CD8-positive, alpha-beta memory T cell (primary cell): ENCODE results near the gene LINC01488. TPM values are rescaled to one million over a fixed set of nuclear protein-coding genes. Genes with fewer than 3 reads are reported as not detected.
A peak's percentile ranks its signal among the peaks of the same experiment; 100 is the strongest.

Experiments
- CTCF ChIA-PET: fragments of 350-600 bp; sonication (Branson Sonifier 250); formaldehyde crosslinking; loops from one replicate; lab custom pipeline; 2021; ENCODE audit warnings: antibody characterized with exemption; lab: Charles Lee
- POLR2A ChIA-PET: fragments of 350-600 bp; sonication (Branson Sonifier 250); formaldehyde crosslinking; loops from one replicate; lab custom pipeline; 2021; ENCODE audit warnings: antibody characterized with exemption; lab: Charles Lee
- DNase-seq, 5 donors: peaks; one replicate each; pipeline versions ENCODE4 v3.0.0 to v3.0.0-alpha.2; 2020 to 2022; ENCODE audit warnings: mixed read lengths in 1 of 5
- H3K27ac ChIP-seq: one replicate; pipeline ENCODE4 v1.7.0; 2013; ENCODE audit warnings: low read depth, mild to moderate bottlenecking, low read length, moderate library complexity
- H3K27me3 ChIP-seq: 2 replicates; pipeline ENCODE4 v1.7.0; 2013; ENCODE audit warnings: low read length, mild to moderate bottlenecking; ENCODE audit not compliant: insufficient read depth, poor library complexity, severe bottlenecking
- H3K36me3 ChIP-seq: 2 replicates; pipeline ENCODE4 v1.7.0; 2013; ENCODE audit warnings: mild to moderate bottlenecking, low read length, moderate library complexity; ENCODE audit not compliant: insufficient read depth
- H3K4me1 ChIP-seq: 2 replicates; pipeline ENCODE4 v1.7.0; 2013; ENCODE audit warnings: mild to moderate bottlenecking, low read length, moderate library complexity; ENCODE audit not compliant: insufficient read depth
- H3K4me3 ChIP-seq: 2 replicates; pipeline ENCODE4 v1.7.0; 2013; ENCODE audit warnings: mild to moderate bottlenecking, low read length
- H3K9me3 ChIP-seq: 2 replicates; pipeline ENCODE4 v1.7.0; 2013; ENCODE audit warnings: mild to moderate bottlenecking, low read length
- H3K27ac Mint-ChIP-seq, 8 donors: one replicate each; pipeline ENCODE4 v1.8.0; 2020 to 2021; ENCODE audit warnings: mixed read lengths in 8 of 8, mild to moderate bottlenecking in 6 of 8, inconsistent platforms in 3 of 8, moderate library complexity in 3 of 8
- H3K27me3 Mint-ChIP-seq, 2 donors: one replicate each; pipeline ENCODE4 v1.8.0; 2020 to 2021; ENCODE audit warnings: mixed read lengths in 2 of 2, mild to moderate bottlenecking in 1 of 2, moderate library complexity in 1 of 2
- H3K36me3 Mint-ChIP-seq, 3 donors: one replicate each; pipeline ENCODE4 v1.8.0; 2020 to 2021; ENCODE audit warnings: mixed read lengths in 3 of 3, inconsistent platforms in 1 of 3, mild to moderate bottlenecking in 1 of 3
- H3K4me1 Mint-ChIP-seq, 3 donors: one replicate each; pipeline ENCODE4 v1.8.0; 2020 to 2021; ENCODE audit warnings: mixed read lengths in 3 of 3, inconsistent platforms in 1 of 3, mild to moderate bottlenecking in 1 of 3
- H3K4me3 Mint-ChIP-seq, 7 donors: one replicate each; pipeline ENCODE4 v1.8.0; 2020 to 2021; ENCODE audit warnings: mixed read lengths in 7 of 7, mild to moderate bottlenecking in 6 of 7, moderate library complexity in 4 of 7, inconsistent platforms in 2 of 7
- H3K9me3 Mint-ChIP-seq, 5 donors: one replicate each; pipeline ENCODE4 v1.8.0; 2020 to 2022; ENCODE audit warnings: mixed read lengths in 5 of 5, mild to moderate bottlenecking in 3 of 5, moderate library complexity in 2 of 5, inconsistent platforms in 1 of 5
- polyA plus RNA-seq: library from polyadenylated mRNA; unstranded; fragments of 300-500 nt; fragmentation: Illumina TruSeq; gene quantifications from one replicate; pipeline ENCODE4 v1.2.3, GENCODE V29; 2021
- total RNA-seq, 2 experiments: library from RNA; stranded (reverse); gene quantifications; one replicate each; pipeline ENCODE4 v1.2.3, GENCODE V29; 2021

The LINC01488 gene
- total and polyA plus RNA-seq, 3 experiments from 2014 or later = not detected

DNA sequence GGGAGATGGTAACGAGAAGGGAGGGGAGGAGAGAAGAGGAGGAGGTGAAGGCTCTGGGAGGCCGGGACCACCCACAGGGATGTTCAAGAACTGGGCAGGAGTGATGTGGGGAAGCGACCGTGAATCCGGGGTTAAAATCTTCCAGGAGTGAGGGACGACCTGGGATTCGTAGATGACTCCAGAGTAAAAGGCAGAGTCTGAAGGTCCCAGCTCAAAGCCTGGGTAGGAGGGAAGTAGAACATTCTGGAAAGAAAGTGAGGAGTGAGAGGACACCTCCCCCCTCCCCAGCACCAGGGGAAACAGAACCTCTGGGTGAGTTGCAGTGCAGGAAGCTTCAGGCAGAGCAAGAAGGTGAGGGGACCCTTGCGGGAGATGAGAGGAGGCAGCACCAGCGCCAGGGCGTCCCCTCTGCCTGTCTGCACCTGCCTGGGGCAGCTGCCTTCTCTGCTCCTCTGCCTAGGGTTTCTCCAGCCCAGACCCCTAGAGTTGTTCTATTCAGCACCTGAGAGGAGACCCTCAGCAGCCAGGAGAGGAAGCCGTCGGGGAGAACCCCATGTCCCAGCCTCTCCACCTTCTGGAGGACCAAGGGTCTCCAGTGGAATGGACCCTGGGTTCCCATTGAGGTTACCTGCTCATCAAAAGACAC lies 49.7 kb downstream of the LINC01488 start:
- H3K4me1 ChIP-seq = no peaks in the 10 kb centered on the region
- H3K4me1 Mint-ChIP-seq = no peaks in the 10 kb centered on the region
- POLR2A ChIA-PET = no interaction called here
- H3K36me3 Mint-ChIP-seq = no peaks in the 10 kb centered on the region
- no peak overlapping the region for H3K27ac Mint-ChIP-seq
- DNase-seq = peak in 1 of 5 donors; percentile 33
- no peak overlapping the region for H3K4me3 Mint-ChIP-seq
- H3K27me3 ChIP-seq = no peaks in the 10 kb centered on the region
- CTCF ChIA-PET = interaction anchor here (1.3 kb wide), 1 partner anchor 239 kb away, joined by 3 read pairs; no protein-coding TSS in a partner anchor
- no peak overlapping the region for H3K27ac ChIP-seq
- H3K27me3 Mint-ChIP-seq = peaks cover 6 to 19% of the 10 kb centered on the region in 2 donors
- H3K36me3 ChIP-seq = no peaks in the 10 kb centered on the region
- no peaks in the 10 kb centered on the region for H3K9me3 Mint-ChIP-seq
- no peaks in the 10 kb centered on the region for H3K9me3 ChIP-seq
- H3K4me3 ChIP-seq = no peak overlapping the region

DNA sequence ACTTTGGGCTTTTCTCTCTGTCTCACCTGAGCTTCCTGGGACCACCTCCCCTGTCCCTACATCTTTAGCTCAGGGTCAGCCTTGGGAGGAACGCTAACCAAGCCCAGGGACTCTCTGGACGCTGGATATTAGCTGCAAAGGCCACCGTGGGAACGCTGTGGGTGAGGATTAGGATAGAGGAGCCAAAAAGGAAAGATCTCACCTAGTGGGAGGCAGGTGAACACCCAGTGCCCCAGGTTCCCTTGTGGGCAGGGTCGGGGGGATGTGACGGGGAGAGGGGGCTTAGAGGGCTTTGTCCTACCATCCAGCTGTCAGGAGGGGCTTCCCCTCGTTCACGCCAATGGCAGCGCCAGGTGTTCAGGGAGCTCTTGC lies 50.2 kb downstream of the LINC01488 start:
- Mint-ChIP-seq H3K4me3 (no peak overlapping the region), H3K9me3 (no peaks in the 10 kb centered on the region), H3K4me1 (no peaks in the 10 kb centered on the region), H3K27me3 (peaks cover 6 to 19% of the 10 kb centered on the region in 2 donors), H3K27ac (no peak overlapping the region), H3K36me3 (no peaks in the 10 kb centered on the region)
- ChIA-PET CTCF (interaction anchor here (1.3 kb wide), 1 partner anchor 239 kb away, joined by 3 read pairs; no protein-coding TSS in a partner anchor), POLR2A (no interaction called here)
- no peak overlapping the region for H3K4me3 ChIP-seq
- no peak overlapping the region for H3K27ac ChIP-seq
- no peaks in the 10 kb centered on the region for H3K4me1 ChIP-seq
- no peaks in the 10 kb centered on the region for H3K36me3 ChIP-seq
- no peaks in the 10 kb centered on the region for H3K27me3 ChIP-seq
- DNase-seq = no peak
- H3K9me3 ChIP-seq = no peaks in the 10 kb centered on the region

DNA sequence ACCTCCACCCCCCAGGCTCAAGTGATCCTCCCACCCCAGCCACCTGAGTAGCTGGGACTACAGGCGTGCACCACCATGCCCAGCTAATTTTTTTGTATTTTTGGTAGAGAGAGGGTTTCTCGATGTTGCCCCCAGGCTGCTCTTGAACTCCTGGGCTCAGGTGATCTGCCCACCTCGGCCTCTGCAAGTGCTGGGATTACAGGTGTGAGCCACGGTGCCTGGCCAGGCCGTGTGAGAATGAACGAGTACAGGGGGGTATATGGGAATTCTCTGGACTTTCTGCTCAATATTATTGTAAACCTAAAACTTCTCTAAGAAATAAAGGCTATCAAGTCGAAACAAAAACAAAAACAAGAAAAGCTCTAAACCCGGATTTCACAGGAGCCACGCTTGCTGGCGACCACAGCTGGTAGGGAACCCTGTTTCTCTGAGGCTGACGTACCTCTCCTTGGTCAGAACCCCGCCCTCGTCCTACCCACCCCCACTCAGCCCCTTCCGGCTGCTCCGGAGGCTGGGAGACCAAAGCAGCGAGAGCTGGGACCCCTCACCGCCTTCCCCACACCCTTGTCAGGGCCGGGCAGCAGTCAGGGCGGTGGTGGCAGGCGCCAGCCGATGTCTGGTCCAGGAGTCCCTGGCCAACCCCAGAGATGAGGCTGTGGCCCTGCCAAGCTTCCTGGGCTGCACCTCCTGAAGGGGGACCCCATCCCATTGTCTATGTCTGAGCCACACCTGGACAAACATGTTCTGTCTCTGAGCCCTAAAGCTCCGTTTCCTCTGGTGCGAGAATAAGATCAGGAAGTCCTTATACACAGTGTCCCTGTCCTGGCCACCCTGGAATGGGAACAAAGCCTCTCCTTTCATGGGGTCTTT lies 52.1 kb downstream of the LINC01488 start:
- no peaks in the 10 kb centered on the region for H3K36me3 Mint-ChIP-seq
- peaks cover 6 to 19% of the 10 kb centered on the region in 2 donors for H3K27me3 Mint-ChIP-seq
- H3K9me3 Mint-ChIP-seq = no peaks in the 10 kb centered on the region
- no peaks in the 10 kb centered on the region for H3K4me1 ChIP-seq
- DNase-seq = peak in 1 of 5 donors; percentile 33
- no peak overlapping the region for H3K4me3 Mint-ChIP-seq
- H3K4me1 Mint-ChIP-seq = no peaks in the 10 kb centered on the region
- H3K27ac Mint-ChIP-seq = no peak overlapping the region
- no peaks in the 10 kb centered on the region for H3K27me3 ChIP-seq
- no peak overlapping the region for H3K27ac ChIP-seq
- ChIA-PET CTCF (no interaction called here), POLR2A (no interaction called here)
- H3K9me3 ChIP-seq = no peaks in the 10 kb centered on the region
- no peaks in the 10 kb centered on the region for H3K36me3 ChIP-seq
- H3K4me3 ChIP-seq = no peak overlapping the region

DNA sequence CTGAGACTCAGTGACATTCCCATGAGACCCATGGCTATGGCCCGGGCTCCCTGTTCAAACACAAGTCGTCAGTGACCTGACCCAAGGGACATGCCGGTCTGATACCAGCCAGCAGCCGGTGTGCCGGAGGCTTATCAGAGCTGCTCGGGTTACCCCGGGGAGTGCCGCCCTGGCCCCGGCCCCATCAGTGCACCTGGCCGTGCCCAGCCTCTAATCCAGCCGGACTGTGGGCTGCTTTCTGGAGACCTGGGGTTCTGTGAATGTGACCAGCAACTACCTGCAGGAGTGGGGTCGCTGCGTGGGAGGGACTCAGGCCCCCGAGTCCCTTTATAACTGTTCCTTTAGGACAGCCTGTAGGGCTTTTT lies 52.7 kb downstream of the LINC01488 start:
- Histone ChIP-seq H3K4me1 (no peaks in the 10 kb centered on the region), H3K9me3 (no peaks in the 10 kb centered on the region), H3K36me3 (no peaks in the 10 kb centered on the region), H3K27ac (no peak overlapping the region), H3K4me3 (no peak overlapping the region), H3K27me3 (no peaks in the 10 kb centered on the region)
- no peaks in the 10 kb centered on the region for H3K4me1 Mint-ChIP-seq
- peaks cover 6 to 16% of the 10 kb centered on the region in 2 donors for H3K27me3 Mint-ChIP-seq
- CTCF ChIA-PET = no interaction called here
- H3K36me3 Mint-ChIP-seq = no peaks in the 10 kb centered on the region
- H3K27ac Mint-ChIP-seq = no peak overlapping the region
- no peak overlapping the region for H3K4me3 Mint-ChIP-seq
- peak in 1 of 5 donors; percentile 37 for DNase-seq
- POLR2A ChIA-PET = no interaction called here
- no peaks in the 10 kb centered on the region for H3K9me3 Mint-ChIP-seq

DNA sequence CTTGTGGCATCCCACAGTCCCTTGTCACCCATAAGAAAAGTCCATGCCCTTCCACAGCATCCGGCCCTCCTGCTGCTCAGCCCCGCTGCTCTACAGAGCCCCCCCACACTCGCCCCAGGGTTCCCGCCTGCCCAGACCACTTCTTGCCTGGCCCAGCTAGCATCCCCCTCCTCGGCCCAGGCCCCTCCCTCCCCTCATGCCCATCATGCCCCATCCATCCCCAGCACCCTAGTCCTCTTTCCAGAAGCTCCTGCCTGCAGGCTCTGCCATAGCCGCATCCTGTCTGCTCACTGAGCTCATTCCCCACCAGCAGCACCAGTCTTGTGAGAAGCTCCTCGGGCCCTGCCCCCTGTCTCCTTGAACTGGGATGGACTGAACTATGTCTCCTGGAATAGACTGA lies 54.4 kb downstream of the LINC01488 start:
- no peaks in the 10 kb centered on the region for H3K9me3 Mint-ChIP-seq
- H3K27me3 ChIP-seq = no peaks in the 10 kb centered on the region
- H3K36me3 Mint-ChIP-seq = no peaks in the 10 kb centered on the region
- CTCF ChIA-PET = no interaction called here
- POLR2A ChIA-PET = no interaction called here
- no peak overlapping the region for H3K27ac Mint-ChIP-seq
- H3K36me3 ChIP-seq = no peaks in the 10 kb centered on the region
- peaks cover under 1 to 6% of the 10 kb centered on the region in 2 donors for H3K27me3 Mint-ChIP-seq
- H3K4me1 ChIP-seq = no peaks in the 10 kb centered on the region
- H3K4me3 Mint-ChIP-seq = no peak overlapping the region
- H3K4me1 Mint-ChIP-seq = no peaks in the 10 kb centered on the region
- H3K9me3 ChIP-seq = no peaks in the 10 kb centered on the region
- no peak overlapping the region for H3K4me3 ChIP-seq
- DNase-seq = peak in 1 of 5 donors; percentile 26
- no peak overlapping the region for H3K27ac ChIP-seq

DNA sequence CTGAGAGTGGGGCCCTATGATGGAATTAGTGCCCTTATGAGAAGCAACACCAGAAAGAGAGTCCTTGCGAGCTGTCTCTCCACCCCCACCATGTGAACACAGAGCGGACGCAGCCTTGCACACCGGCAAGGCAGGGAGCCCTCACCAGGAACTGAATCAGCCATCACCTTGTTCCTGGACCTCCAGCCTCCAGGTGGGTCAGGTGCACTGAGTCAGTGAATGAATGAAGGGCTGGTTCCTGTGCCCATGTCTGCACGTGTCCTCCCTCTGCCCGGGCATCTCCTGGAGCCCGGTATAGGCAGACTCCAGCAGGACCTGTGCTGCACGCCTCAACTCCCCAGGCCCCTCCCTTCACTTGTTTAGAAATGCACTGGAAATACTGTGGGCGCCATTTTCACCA lies 54.9 kb downstream of the LINC01488 start:
- POLR2A ChIA-PET = no interaction called here
- no peak overlapping the region for H3K27ac ChIP-seq
- Mint-ChIP-seq H3K4me3 (no peak overlapping the region), H3K27me3 (peaks cover 0 to 9% of the 10 kb centered on the region in 2 donors), H3K36me3 (no peaks in the 10 kb centered on the region), H3K4me1 (no peaks in the 10 kb centered on the region), H3K9me3 (no peaks in the 10 kb centered on the region), H3K27ac (no peak overlapping the region)
- CTCF ChIA-PET = no interaction called here
- H3K9me3 ChIP-seq = no peaks in the 10 kb centered on the region
- no peaks in the 10 kb centered on the region for H3K4me1 ChIP-seq
- H3K36me3 ChIP-seq = no peaks in the 10 kb centered on the region
- no peak overlapping the region for H3K4me3 ChIP-seq
- no peaks in the 10 kb centered on the region for H3K27me3 ChIP-seq
- peak in 1 of 5 donors; percentile 33 for DNase-seq

DNA sequence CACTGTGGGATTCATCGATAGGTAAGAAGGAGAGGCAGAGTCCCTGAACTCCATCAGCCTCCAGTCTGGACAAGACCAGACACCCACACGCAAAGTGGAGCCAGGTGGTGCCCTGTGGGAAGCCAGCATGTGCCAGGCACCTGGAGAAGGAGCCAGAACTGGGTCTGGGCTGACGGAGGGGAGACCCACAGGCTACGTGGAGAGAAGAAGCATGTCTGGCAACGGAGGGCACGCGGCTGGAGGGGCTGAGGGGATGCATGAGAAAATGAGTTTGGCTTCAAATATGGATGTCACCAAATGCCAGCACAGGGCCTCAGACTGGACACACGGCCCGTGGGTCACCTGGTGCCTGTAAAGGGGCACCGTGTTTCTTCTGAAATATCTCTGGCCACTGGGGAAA lies 55.7 kb downstream of the LINC01488 start:
- Mint-ChIP-seq H3K9me3 (no peaks in the 10 kb centered on the region), H3K27ac (no peak overlapping the region), H3K36me3 (no peaks in the 10 kb centered on the region), H3K4me3 (no peak overlapping the region), H3K4me1 (no peaks in the 10 kb centered on the region), H3K27me3 (peaks cover 0 to 9% of the 10 kb centered on the region in 2 donors)
- Histone ChIP-seq H3K4me1 (no peaks in the 10 kb centered on the region), H3K27ac (no peak overlapping the region), H3K9me3 (no peaks in the 10 kb centered on the region), H3K36me3 (no peaks in the 10 kb centered on the region), H3K27me3 (no peaks in the 10 kb centered on the region), H3K4me3 (no peak overlapping the region)
- CTCF ChIA-PET = no interaction called here
- POLR2A ChIA-PET = no interaction called here
- DNase-seq = peak in 1 of 5 donors; percentile 42

DNA sequence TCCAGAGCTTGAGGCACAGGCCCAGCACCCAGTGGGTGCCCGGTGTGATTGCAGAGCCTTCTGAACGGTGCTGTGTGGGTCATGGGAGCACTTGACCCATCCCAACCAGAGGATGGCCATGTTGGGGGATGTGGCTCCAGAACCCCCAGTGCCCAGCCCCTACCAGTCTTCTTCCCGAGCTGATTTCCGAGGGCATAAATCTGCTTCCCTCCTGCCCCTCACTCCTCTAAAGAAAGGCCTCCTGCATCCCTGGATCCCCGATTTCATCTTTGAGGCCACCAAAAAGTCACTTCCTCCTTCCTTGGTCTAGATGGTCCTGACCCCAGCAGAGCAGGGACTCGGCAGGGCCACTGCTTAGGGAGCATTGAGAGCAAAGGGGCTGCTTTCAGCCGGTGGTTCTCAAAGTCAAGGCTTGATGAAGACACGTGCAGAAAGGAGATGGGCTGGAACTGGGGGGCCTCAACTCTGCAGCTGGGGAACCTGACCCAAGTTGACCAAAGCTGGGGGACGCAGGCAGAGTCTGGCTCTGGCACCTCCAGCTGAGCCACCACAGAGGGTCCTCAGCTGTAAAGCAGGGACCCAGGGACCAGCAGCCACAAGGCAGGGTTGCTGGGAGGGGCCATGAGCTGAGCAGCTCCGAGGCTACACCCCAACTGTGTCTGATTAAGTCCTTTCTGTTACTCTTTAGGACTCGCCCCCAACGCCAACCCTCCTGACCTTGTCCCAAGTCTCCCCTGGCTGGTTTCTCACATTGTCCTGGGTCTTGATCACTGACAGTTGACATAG lies 56.6 kb downstream of the LINC01488 start:
- Histone ChIP-seq H3K27ac (no peak overlapping the region), H3K4me3 (no peak overlapping the region), H3K4me1 (no peaks in the 10 kb centered on the region), H3K36me3 (no peaks in the 10 kb centered on the region), H3K9me3 (no peaks in the 10 kb centered on the region), H3K27me3 (no peaks in the 10 kb centered on the region)
- ChIA-PET CTCF (no interaction called here), POLR2A (no interaction called here)
- Mint-ChIP-seq H3K9me3 (no peaks in the 10 kb centered on the region), H3K4me1 (no peaks in the 10 kb centered on the region), H3K27ac (no peak overlapping the region), H3K27me3 (peaks cover 0 to 15% of the 10 kb centered on the region in 2 donors), H3K36me3 (no peaks in the 10 kb centered on the region), H3K4me3 (no peak overlapping the region)
- peak in 1 of 5 donors; percentile 22 for DNase-seq
